Body of pancreas (tissue), 4 donors: Measurements from ENCODE around the gene GNB1. TPM values are rescaled to one million over a fixed set of nuclear protein-coding genes. Genes with fewer than 3 reads are reported as not detected.

ENCODE experiments used
- ATAC-seq: fragments of 150-250 bp; one replicate; pipeline ENCODE4 v1.9.1; 2016
- DNase-seq, 4 donors: peaks; one replicate each; pipeline ENCODE4 v3.0.0-alpha.2; 2019
- H3K27ac ChIP-seq, 4 donors: fragments of 200-600 bp; sonication (generic); 1 replicate in 3 of 4; 2 replicates in 1 of 4; pipeline versions ENCODE4 v1.5.1 to v1.6.1; 2016 to 2019; ENCODE audit warnings: mild to moderate bottlenecking in 1 of 4, mixed read lengths in 1 of 4, moderate library complexity in 1 of 4
- H3K27me3 ChIP-seq, 2 donors: fragments of 200-600 bp; sonication (generic); one replicate each; pipeline ENCODE4 v1.6.0; 2016; ENCODE audit warnings: mild to moderate bottlenecking in 1 of 2
- H3K36me3 ChIP-seq, 2 donors: fragments of 200-600 bp; sonication (generic); replicated peaks in 1 of 2; 2 replicates each; pipeline ENCODE4 v1.5.1; 2016; ENCODE audit warnings: low read depth in 2 of 2; ENCODE audit not compliant: insufficient read depth in 1 of 2
- H3K4me1 ChIP-seq: fragments of 200-600 bp; sonication (generic); one replicate; pipeline ENCODE4 v1.6.0; 2016
- H3K4me3 ChIP-seq, 2 donors: fragments of 200-600 bp; sonication (generic); 1 replicate in 1 of 2; 2 replicates in 1 of 2; pipeline ENCODE4 v1.5.1; 2016 to 2019
- H3K9me3 ChIP-seq, 3 donors: fragments of 200-600 bp; sonication (generic); 1 replicate in 2 of 3; 2 replicates in 1 of 3; pipeline ENCODE4 v1.5.1; 2016
- POLR2A ChIP-seq, 3 donors: fragments of 450-650 bp; IDR thresholded peaks; one replicate each; pipeline ENCODE4 v1.6.1; 2016; ENCODE audit warnings: antibody characterized with exemption in 3 of 3, mild to moderate bottlenecking in 2 of 3
- WGBS, 2 donors: methylation state at CpG; one replicate each; pipeline ENCODE4 v1.1.5; 2017; 5-methylcytosine and 5-hydroxymethylcytosine counted together
- intact Hi-C: fragments of 100-400 bp; cut with DNase I; formaldehyde crosslinking; loops from one replicate; pipeline ENCODE4 v1.15.1; 2023
- total RNA-seq, 2 donors: library from RNA; depleted of rRNA; stranded (reverse); fragments of >200 nt; gene quantifications; one replicate each; pipeline ENCODE4 v1.1.0, GENCODE V29; 2016
- TF ChIP-seq, protein P1 (sequence below), 7 experiments: fragments of 450-650 bp in 4 of 7; fragments of 200-600 bp in 3 of 7; sonication (generic) in 3 of 7; IDR thresholded peaks; one replicate each; pipeline ENCODE4 v1.5.1; 2016 to 2019; ENCODE audit warnings: antibody characterized with exemption in 7 of 7

Gene GNB1
- total RNA-seq, 2 donors from 2014 or later = 71.3 to 79.1 TPM

GRCh38 chr1:1796466-1796865, 94.4 kb downstream of the GNB1 start:
- DNase-seq = no peak
- H3K9me3 ChIP-seq = no peaks in the 10 kb centered on the region
- TF ChIP-seq POLR2A (IDR thresholded peaks at IDR 0.05) = no peak
- TF ChIP-seq, protein P1, sequence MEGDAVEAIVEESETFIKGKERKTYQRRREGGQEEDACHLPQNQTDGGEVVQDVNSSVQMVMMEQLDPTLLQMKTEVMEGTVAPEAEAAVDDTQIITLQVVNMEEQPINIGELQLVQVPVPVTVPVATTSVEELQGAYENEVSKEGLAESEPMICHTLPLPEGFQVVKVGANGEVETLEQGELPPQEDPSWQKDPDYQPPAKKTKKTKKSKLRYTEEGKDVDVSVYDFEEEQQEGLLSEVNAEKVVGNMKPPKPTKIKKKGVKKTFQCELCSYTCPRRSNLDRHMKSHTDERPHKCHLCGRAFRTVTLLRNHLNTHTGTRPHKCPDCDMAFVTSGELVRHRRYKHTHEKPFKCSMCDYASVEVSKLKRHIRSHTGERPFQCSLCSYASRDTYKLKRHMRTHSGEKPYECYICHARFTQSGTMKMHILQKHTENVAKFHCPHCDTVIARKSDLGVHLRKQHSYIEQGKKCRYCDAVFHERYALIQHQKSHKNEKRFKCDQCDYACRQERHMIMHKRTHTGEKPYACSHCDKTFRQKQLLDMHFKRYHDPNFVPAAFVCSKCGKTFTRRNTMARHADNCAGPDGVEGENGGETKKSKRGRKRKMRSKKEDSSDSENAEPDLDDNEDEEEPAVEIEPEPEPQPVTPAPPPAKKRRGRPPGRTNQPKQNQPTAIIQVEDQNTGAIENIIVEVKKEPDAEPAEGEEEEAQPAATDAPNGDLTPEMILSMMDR (IDR thresholded peaks at IDR 0.05) = peak in 2 of 7 experiments; percentile 8 to 23
- ATAC-seq = no peak
- no peaks in the 10 kb centered on the region for H3K4me1 ChIP-seq
- intact Hi-C loops = no loop called here
- H3K27me3 ChIP-seq = no peaks in the 10 kb centered on the region
- peaks cover 0 to 14% of the 10 kb centered on the region in 2 donors for H3K36me3 ChIP-seq
- H3K27ac ChIP-seq = no peak overlapping the region
- no peak overlapping the region for H3K4me3 ChIP-seq
- WGBS, 2 donors = 81 to 84% methylated on average over 5 of the region's 5 CpGs

DNA sequence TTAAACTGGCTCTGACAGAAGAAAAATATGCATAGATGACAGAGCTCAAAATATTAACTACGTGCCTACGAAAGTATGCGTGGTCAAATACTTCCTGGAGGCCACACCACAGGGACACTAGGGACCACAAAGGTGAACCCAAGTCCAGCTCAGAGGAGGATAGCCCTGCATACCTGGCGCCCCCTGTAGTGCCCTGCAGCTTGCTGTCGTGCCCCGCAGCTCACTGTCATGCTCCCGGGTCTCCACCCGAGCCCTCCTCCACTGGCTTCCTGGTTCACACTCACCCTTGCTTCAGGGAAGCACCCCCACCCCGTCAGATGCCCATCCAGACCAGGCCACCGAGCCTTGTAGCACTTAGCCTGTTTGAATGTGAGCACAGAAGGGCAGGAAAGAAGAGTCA, 95.9 kb downstream of the GNB1 start:
- WGBS, 2 donors = 91 to 95% methylated on average over 10 of the region's 10 CpGs
- intact Hi-C loops = no loop called here

DNA sequence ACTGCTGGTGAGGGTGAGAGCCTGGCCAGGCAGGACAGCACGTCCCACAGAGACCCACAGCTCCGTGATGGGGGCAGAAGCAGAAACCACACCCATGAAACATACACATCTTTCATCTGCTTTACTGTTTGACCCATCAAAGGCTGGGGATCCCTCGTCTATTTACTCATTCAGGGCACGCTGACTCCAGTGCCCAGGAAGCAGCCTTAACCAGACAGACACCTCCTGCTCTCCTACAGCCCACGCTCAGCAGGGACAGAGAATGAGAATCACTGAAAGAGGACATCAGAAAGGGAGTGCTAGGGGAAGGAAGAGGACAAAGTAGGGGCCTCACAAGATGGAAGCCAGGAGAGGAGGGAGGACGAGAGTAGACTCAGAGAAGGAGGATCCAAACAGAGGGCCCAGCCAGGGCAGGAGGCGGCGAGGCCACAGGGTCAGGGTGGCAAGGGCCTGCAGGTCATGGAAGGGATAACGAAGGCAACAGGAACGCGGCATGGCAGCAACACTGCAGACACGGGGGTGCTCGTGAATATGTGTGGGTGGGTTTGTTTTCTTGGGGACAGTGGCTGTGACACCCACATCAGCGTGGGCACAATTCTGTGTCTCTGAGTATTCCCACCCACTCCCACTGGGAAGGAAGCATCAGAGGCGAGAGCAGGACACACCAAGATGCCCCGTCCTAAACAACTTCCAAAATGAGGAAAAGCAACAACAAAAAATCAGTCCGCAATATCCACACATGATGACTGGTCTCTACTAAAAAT, 97.2 kb downstream of the GNB1 start:
- Histone ChIP-seq H3K36me3 (peaks cover 3 to 28% of the 10 kb centered on the region in 2 donors), H3K4me3 (no peak overlapping the region)

More for the DNA sequence above, 95.9 kb downstream of the GNB1 start:
- ATAC-seq (no peak), DNase-seq (no peak)
- H3K27me3 ChIP-seq = no peaks in the 10 kb centered on the region
- no peak overlapping the region for H3K4me3 ChIP-seq
- peaks cover 0 to 19% of the 10 kb centered on the region in 2 donors for H3K36me3 ChIP-seq
- H3K4me1 ChIP-seq = no peaks in the 10 kb centered on the region
- H3K27ac ChIP-seq = no peak overlapping the region
- TF ChIP-seq, protein P1 (IDR thresholded peaks at IDR 0.05) = no peak
- TF ChIP-seq POLR2A (IDR thresholded peaks at IDR 0.05) = no peak
- no peaks in the 10 kb centered on the region for H3K9me3 ChIP-seq

GRCh38 chr1:1788646-1789431, 102.0 kb downstream of the GNB1 start:
- Histone ChIP-seq H3K9me3 (no peaks in the 10 kb centered on the region), H3K27me3 (no peaks in the 10 kb centered on the region), H3K4me3 (no peak overlapping the region), H3K36me3 (peaks cover 11 to 47% of the 10 kb centered on the region in 2 donors), H3K4me1 (no peaks in the 10 kb centered on the region), H3K27ac (no peak overlapping the region)
- DNase-seq (peak in 2 of 4 donors; percentile 30 to 48), ATAC-seq (no peak)
- TF ChIP-seq, protein P1 (IDR thresholded peaks at IDR 0.05) = peak in 2 of 7 experiments; percentile 21 to 26
- TF ChIP-seq POLR2A (IDR thresholded peaks at IDR 0.05) = no peak
- intact Hi-C loops = loop anchor here (5.0 kb wide), 1 partner anchor 98 kb away; no protein-coding TSS in a partner anchor
- WGBS, 2 donors = 80 to 83% methylated on average over 23 to 25 of the region's 25 CpGs

More for the DNA sequence above, 97.2 kb downstream of the GNB1 start:
- no peak for ATAC-seq
- 89 to 91% methylated on average over 16 to 17 of the region's 17 CpGs for WGBS, 2 donors
- no peak for DNase-seq
- TF ChIP-seq POLR2A (IDR thresholded peaks at IDR 0.05) = no peak
- TF ChIP-seq, protein P1 (IDR thresholded peaks at IDR 0.05) = no peak
- no peak overlapping the region for H3K27ac ChIP-seq
- H3K9me3 ChIP-seq = no peaks in the 10 kb centered on the region
- intact Hi-C loops = no loop called here
- no peaks in the 10 kb centered on the region for H3K4me1 ChIP-seq
- H3K27me3 ChIP-seq = no peaks in the 10 kb centered on the region
